Esophagus squamous epithelium (tissue), 5 donors: ENCODE results near the gene TMEM202. TPM values are rescaled to one million over a fixed set of nuclear protein-coding genes. Genes with fewer than 3 reads are reported as not detected.
"Not testable (repeated sequence)": the region's sequence is repeated elsewhere in the genome, so short reads cannot be mapped to it uniquely, and the experiment has no call there.

Source experiments
- DNase-seq: peaks from one replicate; lab custom pipeline; 2025; lab: John Stamatoyannopoulos, UW
- H3K27ac ChIP-seq, 4 donors: fragments of 200-600 bp; sonication (generic); one replicate each; pipeline ENCODE4 v1.5.1; 2016 to 2019; ENCODE audit warnings: mild to moderate bottlenecking in 1 of 4
- H3K27me3 ChIP-seq, 4 donors: fragments of 200-600 bp; sonication (generic); 1 replicate in 3 of 4; 2 replicates in 1 of 4; pipeline versions ENCODE4 v1.5.1 to v1.6.0; 2017 to 2021; ENCODE audit warnings: antibody characterized with exemption in 1 of 4
- H3K36me3 ChIP-seq, 3 donors: fragments of 200-600 bp; sonication (generic); one replicate each; pipeline ENCODE4 v1.5.1; 2016 to 2019
- H3K4me1 ChIP-seq, 3 donors: fragments of 200-600 bp; sonication (generic); one replicate each; pipeline ENCODE4 v1.5.1; 2017 to 2019
- H3K4me3 ChIP-seq, 4 donors: fragments of 200-600 bp; sonication (generic); 1 replicate in 3 of 4; 2 replicates in 1 of 4; pipeline ENCODE4 v1.5.1; 2016 to 2019; ENCODE audit warnings: mild to moderate bottlenecking in 2 of 4, moderate library complexity in 1 of 4
- H3K9me3 ChIP-seq, 3 donors: fragments of 200-600 bp; sonication (generic); one replicate each; pipeline ENCODE4 v1.5.1; 2016 to 2019
- CTCF ChIP-seq, 6 experiments: fragments of 450-650 bp in 4 of 6; fragments of 200-600 bp in 2 of 6; sonication (generic) in 2 of 6; IDR thresholded peaks; one replicate each; pipeline ENCODE4 v1.5.1; 2016 to 2019; ENCODE audit warnings: antibody characterized with exemption in 6 of 6, mild to moderate bottlenecking in 4 of 6, moderate library complexity in 4 of 6
- POLR2A ChIP-seq, 4 donors: fragments of 450-650 bp; IDR thresholded peaks; one replicate each; pipeline ENCODE4 v1.6.1; 2017; ENCODE audit warnings: antibody characterized with exemption in 4 of 4, mild to moderate bottlenecking in 4 of 4, moderate library complexity in 3 of 4
- WGBS, 2 donors: methylation state at CpG; one replicate each; pipeline ENCODE4 v1.1.5; 2018; 5-methylcytosine and 5-hydroxymethylcytosine counted together
- intact Hi-C: fragments of 100-400 bp; cut with DNase I; formaldehyde crosslinking; loops from one replicate; pipeline ENCODE4 v1.15.0; 2022
- total RNA-seq, 4 donors: library from RNA; depleted of rRNA; stranded (reverse); fragments of >200 nt; gene quantifications; one replicate each; pipeline ENCODE4 v1.1.0, GENCODE V29; 2016
- donor health status: DM: yes; HTN: yes; CAD: no.

TMEM202 gene
- total RNA-seq, 4 donors from 2014 or later, result not detected

- no peak overlapping the region for H3K27ac ChIP-seq
- H3K27me3 ChIP-seq, result no peaks in the 10 kb centered on the region
- H3K36me3 ChIP-seq, result no peaks in the 10 kb centered on the region
- H3K4me3 ChIP-seq, result no peak overlapping the region
- H3K9me3 ChIP-seq, result peaks cover 0 to 7% (median 0%) of the 10 kb centered on the region in 3 donors
- DNase-seq, result no peak
- no peak for TF ChIP-seq POLR2A (IDR thresholded peaks at IDR 0.05)
- no peak for TF ChIP-seq CTCF (IDR thresholded peaks at IDR 0.05)
- intact Hi-C loops, result no loop called here
- 40 to 61% methylated on average over 1 of the region's 1 CpG for WGBS, 2 donors
- H3K4me1 ChIP-seq, result no peaks in the 10 kb centered on the region
Observed at GRCh38 chr15:72421484-72421883, 23.4 kb downstream of the TMEM202 start.

GRCh38 chr15:72423256-72423655 lies 25.2 kb downstream of the TMEM202 start:
- Histone ChIP-seq H3K4me1 (no peaks in the 10 kb centered on the region), H3K27ac (no peak overlapping the region), H3K27me3 (no peaks in the 10 kb centered on the region), H3K9me3 (peaks cover 0 to 8% (median 7%) of the 10 kb centered on the region in 3 donors), H3K4me3 (no peak overlapping the region), H3K36me3 (no peaks in the 10 kb centered on the region)
- intact Hi-C loops, result no loop called here
- WGBS, 2 donors, result 56 to 85% methylated on average over 1 to 2 of the region's 2 CpGs
- DNase-seq, result no peak
- TF ChIP-seq POLR2A (IDR thresholded peaks at IDR 0.05), result no peak
- no peak for TF ChIP-seq CTCF (IDR thresholded peaks at IDR 0.05)

- DNase-seq, result no peak
- intact Hi-C loops, result no loop called here
- Histone ChIP-seq H3K9me3 (peaks cover 0 to 8% (median 7%) of the 10 kb centered on the region in 3 donors), H3K4me1 (no peaks in the 10 kb centered on the region), H3K27me3 (no peaks in the 10 kb centered on the region), H3K36me3 (no peaks in the 10 kb centered on the region), H3K4me3 (no peak overlapping the region), H3K27ac (no peak overlapping the region)
- no peak for TF ChIP-seq CTCF (IDR thresholded peaks at IDR 0.05)
- TF ChIP-seq POLR2A (IDR thresholded peaks at IDR 0.05), result no peak
Observed at GRCh38 chr15:72426753-72427152, 28.6 kb downstream of the TMEM202 start.

- WGBS, 2 donors, result 81 to 88% methylated on average over 1 of the region's 1 CpG
- intact Hi-C loops, result no loop called here
Observed at GRCh38 chr15:72437650-72438316, 39.7 kb downstream of the TMEM202 start.

GRCh38 chr15:72442848-72443247 lies 44.7 kb downstream of the TMEM202 start:
- H3K4me1 ChIP-seq, H3K4me3 ChIP-seq, H3K27me3 ChIP-seq, DNase-seq, H3K9me3 ChIP-seq, H3K27ac ChIP-seq, H3K36me3 ChIP-seq, intact Hi-C loops: not testable (repeated sequence)
- 75 to 91% methylated on average over 3 to 4 of the region's 5 CpGs for WGBS, 2 donors

More at GRCh38 chr15:72437650-72438316, 39.7 kb downstream of the TMEM202 start:
- Histone ChIP-seq H3K27me3 (peaks cover 0 to 30% (median 0%) of the 10 kb centered on the region in 4 donors), H3K4me3 (no peak overlapping the region), H3K36me3 (no peaks in the 10 kb centered on the region), H3K4me1 (no peaks in the 10 kb centered on the region), H3K27ac (no peak overlapping the region), H3K9me3 (peaks cover 0 to 25% (median 18%) of the 10 kb centered on the region in 3 donors)
- TF ChIP-seq CTCF (IDR thresholded peaks at IDR 0.05), result no peak
- TF ChIP-seq POLR2A (IDR thresholded peaks at IDR 0.05), result no peak
- DNase-seq, result no peak
